Mammary epithelial cell (primary cell): ENCODE measurements around the gene ITPR2.

Experiments
- EZH2 ChIP-seq: IDR thresholded peaks from 2 replicates; pipeline ENCODE4 v1.6.1; 2012; ENCODE audit warnings: low read length, inconsistent platforms, borderline replicate concordance
- TF ChIP-seq, protein P1 (sequence below), 2 donors: IDR thresholded peaks in 1 of 2; conservative IDR thresholded peaks in 1 of 2; 2 replicates each; pipeline ENCODE4 v1.5.1; 2011 to 2012; ENCODE audit warnings: inconsistent platforms in 2 of 2, low read length in 2 of 2, mild to moderate bottlenecking in 2 of 2, control low read depth in 1 of 2, low read depth in 1 of 2; ENCODE audit not compliant: insufficient read depth in 1 of 2; ENCODE audit errors: extremely low read depth in 1 of 2

GRCh38 chr12:26867080-26867479 is 34.1 kb upstream of the ITPR2 start:
- TF ChIP-seq, protein P1, sequence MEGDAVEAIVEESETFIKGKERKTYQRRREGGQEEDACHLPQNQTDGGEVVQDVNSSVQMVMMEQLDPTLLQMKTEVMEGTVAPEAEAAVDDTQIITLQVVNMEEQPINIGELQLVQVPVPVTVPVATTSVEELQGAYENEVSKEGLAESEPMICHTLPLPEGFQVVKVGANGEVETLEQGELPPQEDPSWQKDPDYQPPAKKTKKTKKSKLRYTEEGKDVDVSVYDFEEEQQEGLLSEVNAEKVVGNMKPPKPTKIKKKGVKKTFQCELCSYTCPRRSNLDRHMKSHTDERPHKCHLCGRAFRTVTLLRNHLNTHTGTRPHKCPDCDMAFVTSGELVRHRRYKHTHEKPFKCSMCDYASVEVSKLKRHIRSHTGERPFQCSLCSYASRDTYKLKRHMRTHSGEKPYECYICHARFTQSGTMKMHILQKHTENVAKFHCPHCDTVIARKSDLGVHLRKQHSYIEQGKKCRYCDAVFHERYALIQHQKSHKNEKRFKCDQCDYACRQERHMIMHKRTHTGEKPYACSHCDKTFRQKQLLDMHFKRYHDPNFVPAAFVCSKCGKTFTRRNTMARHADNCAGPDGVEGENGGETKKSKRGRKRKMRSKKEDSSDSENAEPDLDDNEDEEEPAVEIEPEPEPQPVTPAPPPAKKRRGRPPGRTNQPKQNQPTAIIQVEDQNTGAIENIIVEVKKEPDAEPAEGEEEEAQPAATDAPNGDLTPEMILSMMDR (conservative IDR thresholded peaks at IDR 0.05 in 1 of 2, IDR thresholded peaks at IDR 0.05 in 1 of 2; ENCODE audit: extremely low read depth in 1 of 2, insufficient read depth in 1 of 2, low read depth in 1 of 2, low read length in 2 of 2): no peak
- TF ChIP-seq EZH2: no peak
